GM12878 (cell line): ENCODE data around the gene MAP2K4. TPM values are rescaled to one million over a fixed set of nuclear protein-coding genes. Genes with fewer than 3 reads are reported as not detected.

Experiments
- ATAC-seq: fragments of 200-7000 bp; cut with Tn5 transposase; 3 replicates; pipeline ENCODE4 v1.9.1; 2020; ENCODE audit warnings: mild to moderate bottlenecking, moderate library complexity
- BruUV-seq: library from RNA; stranded (reverse); fragments of 400-500 nt; replicated peaks from 2 replicates; lab custom pipeline; 2021; lab: Mats Ljungman, UMichigan
- CTCF ChIA-PET: fragments of 300-600 bp; sonication (Branson Sonifier 250); formaldehyde crosslinking; extraction: SDS; loops from one replicate; lab custom pipeline; 2021; ENCODE audit warnings: inconsistent platforms; lab: Yijun Ruan, JAX
- POLR2A ChIA-PET: fragments of 350-600 bp; formaldehyde crosslinking; extraction: SDS; loops from one replicate; lab custom pipeline; 2021; ENCODE audit warnings: inconsistent platforms; lab: Charles Lee
- RAD21 ChIA-PET: fragments of 300-600 bp; sonication (Branson Sonifier 250); formaldehyde crosslinking; loops from one replicate; lab custom pipeline; 2023; ENCODE audit warnings: antibody characterized with exemption; ENCODE audit not compliant: unreplicated experiment; lab: Charles Lee
- SMC1A ChIA-PET: fragments of 300-600 bp; sonication (Branson Sonifier 250); formaldehyde crosslinking; loops from one replicate; lab custom pipeline; 2023; ENCODE audit not compliant: unreplicated experiment, uncharacterized antibody; lab: Charles Lee
- DNase-seq: peaks from one replicate; pipeline ENCODE4 v3.0.0-alpha.2; 2011; ENCODE audit warnings: low read depth, low spot score
- FAIRE-seq: peaks from 3 replicates; lab custom pipeline; 2011; peaks lifted over from hg19 to GRCh38; lab: Jason Lieb, UNC
- H2AFZ ChIP-seq: 2 replicates; pipeline ENCODE4 v1.6.0; 2011; ENCODE audit warnings: low read depth, low read length, control low read depth; ENCODE audit not compliant: control insufficient read depth
- H3K27ac ChIP-seq: 2 replicates; pipeline ENCODE4 v1.5.1; 2011; ENCODE audit warnings: control low read depth; ENCODE audit not compliant: control insufficient read depth, insufficient read depth
- H3K27me3 ChIP-seq, 2 experiments: replicated peaks in 1 of 2; 2 replicates each; pipeline versions ENCODE4 v1.6.0 to v1.6.1; 2011; ENCODE audit warnings: low read length in 1 of 2; ENCODE audit not compliant: control insufficient read depth in 2 of 2, insufficient read depth in 2 of 2
- H3K36me3 ChIP-seq, 2 experiments: 2 replicates each; pipeline ENCODE4 v1.5.1; 2011; ENCODE audit warnings: low read length in 1 of 2; ENCODE audit not compliant: control insufficient read depth in 2 of 2, insufficient read depth in 2 of 2
- H3K4me1 ChIP-seq: 2 replicates; pipeline ENCODE4 v1.6.1; 2011; ENCODE audit warnings: mild to moderate bottlenecking, low read length, moderate library complexity, mixed read lengths; ENCODE audit not compliant: control insufficient read depth, insufficient read depth
- H3K4me2 ChIP-seq: 2 replicates; pipeline ENCODE4 v1.6.0; 2011; ENCODE audit warnings: control low read depth; ENCODE audit not compliant: control insufficient read depth, insufficient read depth
- H3K4me3 ChIP-seq: fragments of 200-600 bp; sonication (generic); 2 replicates; pipeline ENCODE4 v1.5.1; 2016
- H3K79me2 ChIP-seq: 2 replicates; pipeline ENCODE4 v1.6.0; 2011; ENCODE audit warnings: low read length; ENCODE audit not compliant: control insufficient read depth, insufficient read depth
- H3K9ac ChIP-seq: 2 replicates; pipeline ENCODE4 v1.8.0; 2011; ENCODE audit warnings: low read length, control low read depth, mixed read lengths; ENCODE audit not compliant: control insufficient read depth, insufficient read depth
- H3K9me3 ChIP-seq: replicated peaks from 3 replicates; pipeline ENCODE4 v1.5.1; 2011; ENCODE audit warnings: mild to moderate bottlenecking, low read length; ENCODE audit not compliant: control insufficient read depth, insufficient read depth
- H4K20me1 ChIP-seq: 2 replicates; pipeline ENCODE4 v1.6.0; 2011; ENCODE audit not compliant: control insufficient read depth, insufficient read depth
- CEBPB ChIP-seq, 2 experiments: fragments of 150-350 bp in 1 of 2; IDR thresholded peaks; 2 replicates each; pipeline ENCODE4 v1.6.1; 2012 to 2014; ENCODE audit warnings: low read depth in 2 of 2, low read length in 2 of 2, borderline replicate concordance in 1 of 2, inconsistent platforms in 1 of 2
- CUX1 ChIP-seq: IDR thresholded peaks from 2 replicates; pipeline ENCODE4 v1.6.1; 2012; ENCODE audit warnings: improper control_type of control experiment, low read depth, low read length; ENCODE audit not compliant: insufficient replicate concordance
- EP300 ChIP-seq, 2 experiments: fragments of 150-350 bp in 1 of 2; IDR thresholded peaks; 2 replicates each; pipeline ENCODE4 v1.6.1; 2011 to 2012; ENCODE audit warnings: low read depth in 2 of 2, low read length in 2 of 2, borderline replicate concordance in 1 of 2, improper control_type of control experiment in 1 of 2, inconsistent platforms in 1 of 2; ENCODE audit not compliant: control insufficient read depth in 1 of 2
- HDAC2 ChIP-seq: fragments of 200-600 bp; sonication (generic); IDR thresholded peaks from 2 replicates; pipeline ENCODE4 v1.6.1; 2017
- IKZF2 ChIP-seq, 2 experiments: fragments of 450-650 bp; IDR thresholded peaks; 2 replicates each; pipeline ENCODE4 v1.6.1; 2017; ENCODE audit warnings: mild to moderate bottlenecking in 2 of 2, moderate library complexity in 2 of 2
- NR2C1 ChIP-seq: fragments of 450-650 bp; IDR thresholded peaks from 2 replicates; pipeline ENCODE4 v1.6.1; 2017; ENCODE audit warnings: antibody characterized with exemption, mild to moderate bottlenecking, moderate library complexity
- PAX5 ChIP-seq: IDR thresholded peaks from 2 replicates; pipeline ENCODE4 v1.6.1; 2011; ENCODE audit warnings: low read depth, low read length, borderline replicate concordance
- SRF ChIP-seq, 2 experiments: IDR thresholded peaks; 2 replicates each; pipeline ENCODE4 v1.6.1; 2011; ENCODE audit warnings: low read depth in 2 of 2, low read length in 2 of 2, mild to moderate bottlenecking in 1 of 2, moderate library complexity in 1 of 2
- STAT3 ChIP-seq: IDR thresholded peaks from 2 replicates; pipeline ENCODE4 v1.6.1; 2011; ENCODE audit warnings: low read depth, low read length, improper control_type of control experiment
- ZBTB33 ChIP-seq: fragments of 450-650 bp; IDR thresholded peaks from 2 replicates; pipeline ENCODE4 v1.6.1; 2017; ENCODE audit warnings: mild to moderate bottlenecking
- ZNF622 ChIP-seq: fragments of 450-650 bp; IDR thresholded peaks from 2 replicates; pipeline ENCODE4 v1.6.1; 2017; ENCODE audit warnings: mild to moderate bottlenecking, inconsistent platforms
- WGBS: methylation state at CpG from one replicate; pipeline ENCODE4 v1.1.6; 2016; ENCODE audit warnings: low lambda C conversion rate; ENCODE audit not compliant: insufficient replicate concordance, insufficient coverage; ENCODE audit errors: missing lambda C conversion rate; 5-methylcytosine and 5-hydroxymethylcytosine counted together
- in situ Hi-C: fragments of 300-500 bp; cut with MboI; formaldehyde crosslinking; loops from 9 replicates; pipeline ENCODE4 v1.14.3; 2018; ENCODE audit warnings: mixed read lengths
- intact Hi-C: fragments of 100-400 bp; cut with micrococcal nuclease; formaldehyde crosslinking; loops from one replicate; pipeline ENCODE4 v1.14.2; 2022; ENCODE audit not compliant: unreplicated experiment
- polyA plus RNA-seq, 11 experiments: library from polyadenylated mRNA; depleted of rRNA in 4 of 11; unstranded in 6 of 11; stranded (reverse) in 5 of 11; fragments of >200 nt; fragmentation: Nextera tagmentation in 4 of 11; fragmentation: Illumina TruSeq in 1 of 11; extraction: Ambion mirVana in 4 of 11; extraction: Trizol in 1 of 11; gene quantifications; 1 replicate in 1 of 11; 2 replicates in 10 of 11; pipeline versions ENCODE4 v1.2.1 to v1.2.3, GENCODE V29; 2011 to 2016; ENCODE audit warnings: inconsistent platforms in 2 of 11, missing spikeins in 2 of 11, low read depth in 1 of 11
- total RNA-seq, 4 experiments: library from RNA; depleted of rRNA in 3 of 4; stranded (reverse); fragments of >200 nt in 3 of 4; fragmentation: Illumina TruSeq in 1 of 4; extraction: Trizol in 1 of 4; gene quantifications; 2 replicates each; pipeline versions ENCODE4 v1.2.1 to v1.2.3, GENCODE V29; 2013 to 2021
- TF ChIP-seq, protein P1 (sequence below): fragments of 450-650 bp; IDR thresholded peaks from 2 replicates; pipeline ENCODE4 v1.6.1; 2017; ENCODE audit warnings: mild to moderate bottlenecking, moderate library complexity

MAP2K4 gene
- total and polyA plus RNA-seq, 10 of the 15 experiments (the other 5 are each of a cell fraction or from before 2014, with no cell fraction given) = 5.4 to 34.1 (median 25.5) TPM

GRCh38 chr17:12037970-12038369 lies 17.3 kb downstream of the MAP2K4 start:
- intact Hi-C loops = no loop called here
- WGBS = 82% methylated on average over 2 of the region's 2 CpGs
- H2AFZ ChIP-seq = no peak overlapping the region
- no peak overlapping the region for H3K27ac ChIP-seq
- no peak overlapping the region for H3K9ac ChIP-seq
- SMC1A ChIA-PET = interaction anchor here (0.9 to 2.6 kb wide), 4 partner anchors 11 to 18 kb away, joined by 3 to 8 read pairs (median 5); partner anchors contain the start of gene MAP2K4
- no TSS peak for BruUV-seq
- in situ Hi-C loops = no loop called here
- DNase-seq (no peak), ATAC-seq (no peak), FAIRE-seq (no peak)
- CTCF ChIA-PET = interaction anchor here (0.6 kb wide), 1 partner anchor 14 kb away, joined by 3 read pairs; no protein-coding TSS in a partner anchor
- H3K9me3 ChIP-seq = no peaks in the 10 kb centered on the region; the same call in 2 of the 3 replicates
- POLR2A ChIA-PET = interaction anchor here (0.6 to 1.0 kb wide), 2 partner anchors 9 to 12 kb away, joined by 3 read pairs; no protein-coding TSS in a partner anchor
- no peaks in the 10 kb centered on the region for H3K4me1 ChIP-seq
- H3K27me3 ChIP-seq = no peaks in the 10 kb centered on the region
- H3K79me2 ChIP-seq = peaks cover 2% of the 10 kb centered on the region
- no peaks in the 10 kb centered on the region for H4K20me1 ChIP-seq
- RAD21 ChIA-PET = no interaction called here
- H3K4me2 ChIP-seq = no peak overlapping the region
- no peak overlapping the region for H3K4me3 ChIP-seq
- no peaks in the 10 kb centered on the region for H3K36me3 ChIP-seq
- TF ChIP-seq SRF (IDR thresholded peaks at IDR 0.05; ENCODE audit: low read depth in 2 of 2, low read length in 2 of 2) (no peak), IKZF2 (IDR thresholded peaks at IDR 0.05) (no peak), PAX5 (no peak), HDAC2 (no peak), STAT3 (no peak), ZNF622 (no peak), CEBPB (IDR thresholded peaks at IDR 0.05; ENCODE audit: borderline replicate concordance in 1 of 2, low read depth in 2 of 2, low read length in 2 of 2) (no peak), ZBTB33 (no peak), EP300 (IDR thresholded peaks at IDR 0.05; ENCODE audit: borderline replicate concordance in 1 of 2, control insufficient read depth in 1 of 2, low read depth in 2 of 2, low read length in 2 of 2) (no peak), NR2C1 (no peak), CUX1 (no peak)
- TF ChIP-seq, protein P1, sequence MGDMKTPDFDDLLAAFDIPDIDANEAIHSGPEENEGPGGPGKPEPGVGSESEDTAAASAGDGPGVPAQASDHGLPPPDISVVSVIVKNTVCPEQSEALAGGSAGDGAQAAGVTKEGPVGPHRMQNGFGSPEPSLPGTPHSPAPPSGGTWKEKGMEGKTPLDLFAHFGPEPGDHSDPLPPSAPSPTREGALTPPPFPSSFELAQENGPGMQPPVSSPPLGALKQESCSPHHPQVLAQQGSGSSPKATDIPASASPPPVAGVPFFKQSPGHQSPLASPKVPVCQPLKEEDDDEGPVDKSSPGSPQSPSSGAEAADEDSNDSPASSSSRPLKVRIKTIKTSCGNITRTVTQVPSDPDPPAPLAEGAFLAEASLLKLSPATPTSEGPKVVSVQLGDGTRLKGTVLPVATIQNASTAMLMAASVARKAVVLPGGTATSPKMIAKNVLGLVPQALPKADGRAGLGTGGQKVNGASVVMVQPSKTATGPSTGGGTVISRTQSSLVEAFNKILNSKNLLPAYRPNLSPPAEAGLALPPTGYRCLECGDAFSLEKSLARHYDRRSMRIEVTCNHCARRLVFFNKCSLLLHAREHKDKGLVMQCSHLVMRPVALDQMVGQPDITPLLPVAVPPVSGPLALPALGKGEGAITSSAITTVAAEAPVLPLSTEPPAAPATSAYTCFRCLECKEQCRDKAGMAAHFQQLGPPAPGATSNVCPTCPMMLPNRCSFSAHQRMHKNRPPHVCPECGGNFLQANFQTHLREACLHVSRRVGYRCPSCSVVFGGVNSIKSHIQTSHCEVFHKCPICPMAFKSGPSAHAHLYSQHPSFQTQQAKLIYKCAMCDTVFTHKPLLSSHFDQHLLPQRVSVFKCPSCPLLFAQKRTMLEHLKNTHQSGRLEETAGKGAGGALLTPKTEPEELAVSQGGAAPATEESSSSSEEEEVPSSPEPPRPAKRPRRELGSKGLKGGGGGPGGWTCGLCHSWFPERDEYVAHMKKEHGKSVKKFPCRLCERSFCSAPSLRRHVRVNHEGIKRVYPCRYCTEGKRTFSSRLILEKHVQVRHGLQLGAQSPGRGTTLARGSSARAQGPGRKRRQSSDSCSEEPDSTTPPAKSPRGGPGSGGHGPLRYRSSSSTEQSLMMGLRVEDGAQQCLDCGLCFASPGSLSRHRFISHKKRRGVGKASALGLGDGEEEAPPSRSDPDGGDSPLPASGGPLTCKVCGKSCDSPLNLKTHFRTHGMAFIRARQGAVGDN = no peak
